SK-N-DZ (cell line): ENCODE data around the gene PRICKLE4. TPM values are rescaled to one million over a fixed set of nuclear protein-coding genes. Genes with fewer than 3 reads are reported as not detected.

ENCODE experiments used
- DNase-seq: peaks from one replicate; pipeline ENCODE4 v3.0.0-alpha.2; 2015; ENCODE audit warnings: low spot score
- polyA plus RNA-seq, 2 experiments: library from polyadenylated mRNA; depleted of rRNA; stranded (reverse); fragments of >200 nt; gene quantifications; 2 replicates each; pipeline ENCODE4 v1.2.3, GENCODE V29; 2014

PRICKLE4 gene
- polyA plus RNA-seq (2014; cell fraction: cytosol; rRNA removed): 0.38 and 1.7 TPM in 2 replicates
- 18.8 and 21.0 TPM in 2 replicates for polyA plus RNA-seq (2014; cell fraction: nucleus; rRNA removed)

GRCh38 chr6:41780551-41781365, at the start of gene PRICKLE4:
Gene PRICKLE4, plus strand, starts transcription at chr6:41780782. Its CDS starts 2,692 bp downstream, at chr6:41783474.
- no peak for DNase-seq

- no peak for DNase-seq
Measured at GRCh38 chr6:41731561-41732086, 49.0 kb upstream of the PRICKLE4 start.

GRCh38 chr6:41732149-41732548, 48.4 kb upstream of the PRICKLE4 start:
- DNase-seq: no peak

- DNase-seq: no peak
Measured at GRCh38 chr6:41732591-41733359, 47.8 kb upstream of the PRICKLE4 start.

GRCh38 chr6:41733360-41733706, 47.2 kb upstream of the PRICKLE4 start:
- DNase-seq: no peak

- DNase-seq: peak; percentile 88
Measured at GRCh38 chr6:41733707-41734665, 46.6 kb upstream of the PRICKLE4 start.

- DNase-seq: peak; percentile 68
Measured at GRCh38 chr6:41734666-41735426, 45.7 kb upstream of the PRICKLE4 start.

- DNase-seq: peak; percentile 85
Measured at GRCh38 chr6:41735427-41736185, 45.0 kb upstream of the PRICKLE4 start, which contains the start of gene TFEB. Gene TFEB, minus strand, starts transcription at chr6:41735608. Its CDS starts 44,395 bp downstream, at chr6:41691213.

GRCh38 chr6:41736186-41736733, 44.3 kb upstream of the PRICKLE4 start:
- no peak for DNase-seq

GRCh38 chr6:41736800-41737555, 43.6 kb upstream of the PRICKLE4 start:
- no peak for DNase-seq

- no peak for DNase-seq
Measured at GRCh38 chr6:41737591-41738130, 42.9 kb upstream of the PRICKLE4 start.

- no peak for DNase-seq
Measured at GRCh38 chr6:41739041-41739440, 41.5 kb upstream of the PRICKLE4 start.

- no peak for DNase-seq
Measured at GRCh38 chr6:41740366-41741162, 40.0 kb upstream of the PRICKLE4 start.

- DNase-seq: no peak
Measured at GRCh38 chr6:41741625-41742490, 38.7 kb upstream of the PRICKLE4 start.

- DNase-seq: no peak
Measured at GRCh38 chr6:41743406-41744235, 37.0 kb upstream of the PRICKLE4 start.
